Stimulated activated naive CD4-positive, alpha-beta T cell (primary cell): ENCODE measurements around the gene CD3D.
"Not testable (repeated sequence)": the region's sequence is repeated elsewhere in the genome, so short reads cannot be mapped to it uniquely, and the experiment has no call there.

Experiments used
- DNase-seq, 6 experiments: peaks; one replicate each; lab custom pipeline; 2025; lab: John Stamatoyannopoulos, UW

The CD3D gene

GRCh38 chr11:118339281-118339961 lies 3.1 kb downstream of the CD3D start:
- peak in 5 of 6 experiments; percentile 4 to 51 (median 34) for DNase-seq

GRCh38 chr11:118338637-118339061 lies 3.9 kb downstream of the CD3D start:
- DNase-seq, result peak; percentile 72 to 91 (median 89)

- DNase-seq, result peak in 3 of 6 experiments; percentile 40 to 55 (median 44)
Observed at GRCh38 chr11:118334745-118335144, 7.8 kb downstream of the CD3D start.

GRCh38 chr11:118328745-118329144 lies 13.8 kb downstream of the CD3D start:
- DNase-seq, result no peak

GRCh38 chr11:118325283-118325682 lies 17.2 kb downstream of the CD3D start:
- DNase-seq, result no peak

- DNase-seq, result no peak
Observed at GRCh38 chr11:118322721-118323120, 19.8 kb downstream of the CD3D start.

GRCh38 chr11:118321386-118322082 lies 21.0 kb downstream of the CD3D start:
- no peak for DNase-seq

GRCh38 chr11:118320515-118320914 lies 22.0 kb downstream of the CD3D start:
- no peak for DNase-seq

- no peak for DNase-seq
Observed at GRCh38 chr11:118319337-118319707, 23.2 kb downstream of the CD3D start.

GRCh38 chr11:118318581-118319336 lies 23.7 kb downstream of the CD3D start:
- no peak for DNase-seq

GRCh38 chr11:118318124-118318523 lies 24.4 kb downstream of the CD3D start:
- no peak for DNase-seq

GRCh38 chr11:118314988-118315411 lies 27.5 kb downstream of the CD3D start:
- no peak for DNase-seq

GRCh38 chr11:118313242-118313641 lies 29.3 kb downstream of the CD3D start:
- no peak for DNase-seq

GRCh38 chr11:118312328-118312727 lies 30.2 kb downstream of the CD3D start:
- no peak for DNase-seq

- peak in 2 of 6 experiments; percentile 27 for DNase-seq
Observed at GRCh38 chr11:118311518-118311917, 31.0 kb downstream of the CD3D start.

- DNase-seq, result no peak
Observed at GRCh38 chr11:118310781-118311485, 31.6 kb downstream of the CD3D start.

GRCh38 chr11:118310271-118310670 lies 32.2 kb downstream of the CD3D start:
- DNase-seq, result no peak

- not testable (repeated sequence) for DNase-seq
Observed at GRCh38 chr11:118308995-118309528, 33.4 kb downstream of the CD3D start.

- DNase-seq, result peak in 2 of 6 experiments; percentile 11 to 12
Observed at GRCh38 chr11:118306556-118306955, 35.9 kb downstream of the CD3D start.

- peak; percentile 17 to 80 (median 58) for DNase-seq
Observed at GRCh38 chr11:118305726-118306125, 36.8 kb downstream of the CD3D start.

- DNase-seq, result peak; percentile 29 to 91 (median 67)
Observed at GRCh38 chr11:118304568-118305248, 37.8 kb downstream of the CD3D start, which contains the start of gene CD3E. Gene CD3E, plus strand, starts transcription at chr11:118304730. Its CDS starts 223 bp downstream, at chr11:118304953.
